Measurements from ENCODE around the gene BTBD9. TPM values are rescaled to one million over a fixed set of nuclear protein-coding genes. Genes with fewer than 3 reads are reported as not detected.

BTBD9 gene
- total RNA-seq, 5 donors from 2014 or later (not counting 1 experiment from before 2014, with no cell fraction given): 29.3 to 67.7 (median 38.1) TPM

DNA sequence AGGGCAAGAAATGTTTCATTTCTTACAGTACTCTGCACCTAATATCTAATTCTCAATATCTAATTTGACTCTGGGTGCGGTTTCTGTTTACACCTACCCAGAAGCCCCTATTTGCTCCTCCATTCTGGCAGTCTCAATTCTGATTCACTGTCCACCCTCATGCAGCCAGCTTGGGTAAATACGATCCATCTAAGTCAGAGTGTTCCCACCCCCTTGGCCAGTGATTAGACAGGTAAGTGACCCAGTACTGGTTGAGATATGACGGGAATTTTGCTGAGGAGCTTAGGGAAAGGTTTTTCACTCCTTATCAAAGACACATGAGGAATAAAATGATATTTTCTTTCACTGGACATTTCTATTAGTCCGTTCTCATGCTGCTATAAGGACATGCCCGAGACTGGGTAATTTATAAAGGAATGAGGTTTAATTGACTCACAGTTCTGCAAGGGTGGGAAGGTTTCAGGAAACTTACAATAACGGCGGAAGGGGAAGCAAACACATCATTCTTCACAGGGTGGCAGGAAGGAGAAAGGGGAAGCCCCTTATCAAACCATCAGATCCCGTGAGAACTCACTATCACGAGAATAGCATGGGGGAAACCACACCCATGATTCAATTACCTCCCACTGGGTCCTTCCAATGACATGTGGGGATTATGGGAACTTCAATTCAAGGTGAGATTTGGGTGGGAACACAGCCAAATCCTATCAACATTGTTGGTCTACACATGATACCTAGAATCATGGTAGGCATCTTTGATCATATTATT lies 33.9 kb upstream of the BTBD9 start:
- peak overlapping the region; percentile 4 to 22 for H3K27ac Mint-ChIP-seq
- WGBS (ENCODE audit: insufficient coverage): 60% methylated on average over 1 of the region's 9 CpGs
- no peaks in the 10 kb centered on the region for H3K9me3 Mint-ChIP-seq
- H3K36me3 ChIP-seq (ENCODE audit: control insufficient read depth in 2 of 2, extremely low read depth in 1 of 2, insufficient read depth in 1 of 2, low read length in 1 of 2): peaks cover 3 to 23% of the 10 kb centered on the region in 2 donors
- DNase-seq: peak in 1 of 35 experiments; percentile 19
- peaks cover 15 to 34% (median 18%) of the 10 kb centered on the region in 3 donors for H3K4me1 Mint-ChIP-seq
- H3K27ac ChIP-seq (ENCODE audit: low read length): no peak overlapping the region
- no peaks in the 10 kb centered on the region for H3K27me3 ChIP-seq (replicated peaks in 1 of 2; ENCODE audit: control insufficient read depth in 2 of 2, extremely low read depth in 1 of 2, insufficient read depth in 2 of 2, low read length in 1 of 2)
- no peak overlapping the region for H3K4me3 Mint-ChIP-seq
- H3K4me1 ChIP-seq (ENCODE audit: control insufficient read depth in 1 of 2, extremely low read depth in 1 of 2, insufficient read depth in 2 of 2, low read length in 2 of 2): peaks cover 0 to 2% of the 10 kb centered on the region in 2 experiments
- H3K36me3 Mint-ChIP-seq: peaks cover 36% of the 10 kb centered on the region
- CTCF ChIA-PET: no interaction called here
- peak in 3 of 4 experiments; percentile 24 to 50 (median 43) for ATAC-seq (replicated peaks in 1 of 4)
- H3K27me3 Mint-ChIP-seq: no peaks in the 10 kb centered on the region
- no peaks in the 10 kb centered on the region for H3K9me3 ChIP-seq
- no peak overlapping the region for H3K4me3 ChIP-seq (ENCODE audit: control insufficient read depth in 1 of 2, extremely low read depth in 1 of 2, low read length in 1 of 2)
- POLR2A ChIA-PET: no interaction called here

DNA sequence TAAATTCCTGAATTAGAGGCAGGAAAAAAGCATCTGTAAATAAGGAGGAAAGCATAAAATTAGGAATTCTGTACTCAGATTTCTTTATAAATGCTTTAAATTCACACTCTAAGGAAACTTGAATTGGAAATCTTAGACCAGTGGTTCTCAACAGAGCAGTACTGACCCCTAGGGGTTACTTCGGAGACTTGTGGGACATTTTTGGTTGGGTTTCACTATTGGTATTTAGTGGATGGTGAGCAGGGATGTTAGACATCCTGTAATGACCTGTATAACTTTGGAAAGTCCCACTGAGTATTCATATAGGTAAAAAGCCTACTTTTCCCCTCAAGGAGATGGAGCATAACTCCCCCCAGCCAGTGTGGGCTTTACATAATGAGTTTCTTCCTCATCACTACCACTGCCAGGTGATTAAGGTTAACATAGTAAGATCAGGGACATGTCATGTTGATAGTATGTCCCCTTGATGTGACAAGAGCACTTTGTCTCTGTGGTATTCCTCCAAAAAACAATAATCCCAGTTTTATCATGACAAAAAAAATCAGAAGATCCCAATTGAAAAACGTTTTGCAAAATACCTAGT lies 32.2 kb upstream of the BTBD9 start:
- H3K4me1 ChIP-seq (ENCODE audit: control insufficient read depth in 1 of 2, extremely low read depth in 1 of 2, insufficient read depth in 2 of 2, low read length in 2 of 2): peaks cover 0 to 2% of the 10 kb centered on the region in 2 experiments
- no peaks in the 10 kb centered on the region for H3K9me3 ChIP-seq
- peaks cover 27% of the 10 kb centered on the region for H3K36me3 Mint-ChIP-seq
- ChIA-PET CTCF (no interaction called here), POLR2A (no interaction called here)
- DNase-seq: peak in 19 of 35 experiments; percentile 2 to 70 (median 10)
- no peak overlapping the region for H3K4me3 Mint-ChIP-seq
- H3K27me3 ChIP-seq (replicated peaks in 1 of 2; ENCODE audit: control insufficient read depth in 2 of 2, extremely low read depth in 1 of 2, insufficient read depth in 2 of 2, low read length in 1 of 2): no peaks in the 10 kb centered on the region
- peaks cover 15 to 28% (median 18%) of the 10 kb centered on the region in 3 donors for H3K4me1 Mint-ChIP-seq
- no peak overlapping the region for H3K27ac Mint-ChIP-seq
- H3K4me3 ChIP-seq (ENCODE audit: control insufficient read depth in 1 of 2, extremely low read depth in 1 of 2, low read length in 1 of 2): no peak overlapping the region
- H3K27me3 Mint-ChIP-seq: no peaks in the 10 kb centered on the region
- ATAC-seq (replicated peaks in 1 of 4): peak in 3 of 4 experiments; percentile 61 to 80 (median 69)
- no peaks in the 10 kb centered on the region for H3K9me3 Mint-ChIP-seq
- no peak overlapping the region for H3K27ac ChIP-seq (ENCODE audit: low read length)
- no CpG with 5 or more reads among the region's 2 CpGs for WGBS (ENCODE audit: insufficient coverage)
- peaks cover 3 to 10% of the 10 kb centered on the region in 2 donors for H3K36me3 ChIP-seq (ENCODE audit: control insufficient read depth in 2 of 2, extremely low read depth in 1 of 2, insufficient read depth in 1 of 2, low read length in 1 of 2)

DNA sequence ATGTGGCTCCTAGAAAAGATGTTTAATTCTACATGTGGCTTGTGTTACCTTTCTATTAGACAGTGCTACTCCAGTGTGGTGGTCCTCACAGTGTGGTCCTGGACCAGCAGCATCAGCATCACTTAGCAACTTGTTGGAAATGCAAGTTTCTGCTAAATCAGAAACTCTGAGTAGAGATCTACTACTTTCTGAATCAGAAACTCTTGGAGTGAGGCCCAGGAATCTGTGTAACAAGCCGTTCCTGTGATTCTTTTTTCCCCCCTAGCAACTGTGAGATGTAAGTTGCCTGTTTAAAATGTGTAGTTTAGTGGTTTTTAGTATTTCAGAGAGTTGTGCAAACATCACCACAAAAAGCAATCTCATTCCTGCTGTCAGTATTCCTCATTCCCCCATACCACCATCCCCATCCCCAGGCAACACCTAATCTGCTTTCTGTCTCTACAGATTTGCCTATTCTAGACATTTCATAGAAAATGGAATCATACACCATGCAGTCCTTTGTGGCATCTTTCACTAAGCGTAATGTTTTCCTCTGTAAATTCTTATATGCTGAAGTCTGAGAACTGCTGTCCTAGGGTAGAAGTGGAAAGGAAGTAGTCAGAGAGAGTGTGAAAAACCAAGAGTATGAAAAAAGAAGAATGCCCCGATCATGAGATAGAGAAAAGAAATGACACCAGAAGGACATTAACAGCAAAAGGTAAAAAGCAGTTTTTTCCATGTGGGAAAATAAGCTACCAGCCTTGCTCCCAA lies 18.9 kb upstream of the BTBD9 start:
- H3K36me3 ChIP-seq (ENCODE audit: control insufficient read depth in 2 of 2, extremely low read depth in 1 of 2, insufficient read depth in 1 of 2, low read length in 1 of 2): peaks cover 0 to 2% of the 10 kb centered on the region in 2 donors
- 69% methylated on average over 2 of the region's 3 CpGs for WGBS (ENCODE audit: insufficient coverage)
- CTCF ChIA-PET: no interaction called here
- no peaks in the 10 kb centered on the region for H3K27me3 ChIP-seq (replicated peaks in 1 of 2; ENCODE audit: control insufficient read depth in 2 of 2, extremely low read depth in 1 of 2, insufficient read depth in 2 of 2, low read length in 1 of 2)
- no peaks in the 10 kb centered on the region for H3K27me3 Mint-ChIP-seq
- POLR2A ChIA-PET: no interaction called here
- no peaks in the 10 kb centered on the region for H3K9me3 ChIP-seq
- H3K27ac ChIP-seq (ENCODE audit: low read length): no peak overlapping the region
- no peak overlapping the region for H3K27ac Mint-ChIP-seq
- no peak for ATAC-seq (replicated peaks in 1 of 4)
- no peaks in the 10 kb centered on the region for H3K9me3 Mint-ChIP-seq
- no peak overlapping the region for H3K4me3 Mint-ChIP-seq
- no peak for DNase-seq
- no peaks in the 10 kb centered on the region for H3K4me1 ChIP-seq (ENCODE audit: control insufficient read depth in 1 of 2, extremely low read depth in 1 of 2, insufficient read depth in 2 of 2, low read length in 2 of 2)
- no peak overlapping the region for H3K4me3 ChIP-seq (ENCODE audit: control insufficient read depth in 1 of 2, extremely low read depth in 1 of 2, low read length in 1 of 2)
- H3K36me3 Mint-ChIP-seq: peaks cover 33% of the 10 kb centered on the region
- H3K4me1 Mint-ChIP-seq: no peaks in the 10 kb centered on the region

- no peaks in the 10 kb centered on the region for H3K4me1 Mint-ChIP-seq
- H3K4me1 ChIP-seq (ENCODE audit: control insufficient read depth in 1 of 2, extremely low read depth in 1 of 2, insufficient read depth in 2 of 2, low read length in 2 of 2): no peaks in the 10 kb centered on the region
- no peaks in the 10 kb centered on the region for H3K9me3 Mint-ChIP-seq
- ChIA-PET POLR2A (no interaction called here), CTCF (no interaction called here)
- H3K27ac ChIP-seq (ENCODE audit: low read length): no peak overlapping the region
- H3K9me3 ChIP-seq: no peaks in the 10 kb centered on the region
- DNase-seq: no peak
- no CpG with 5 or more reads among the region's 1 CpG for WGBS (ENCODE audit: insufficient coverage)
- peaks cover 0 to 2% of the 10 kb centered on the region in 2 donors for H3K36me3 ChIP-seq (ENCODE audit: control insufficient read depth in 2 of 2, extremely low read depth in 1 of 2, insufficient read depth in 1 of 2, low read length in 1 of 2)
- H3K4me3 Mint-ChIP-seq: no peak overlapping the region
- no peak overlapping the region for H3K4me3 ChIP-seq (ENCODE audit: control insufficient read depth in 1 of 2, extremely low read depth in 1 of 2, low read length in 1 of 2)
- H3K27ac Mint-ChIP-seq: no peak overlapping the region
- H3K36me3 Mint-ChIP-seq: peaks cover 31% of the 10 kb centered on the region
- H3K27me3 ChIP-seq (replicated peaks in 1 of 2; ENCODE audit: control insufficient read depth in 2 of 2, extremely low read depth in 1 of 2, insufficient read depth in 2 of 2, low read length in 1 of 2): no peaks in the 10 kb centered on the region
- H3K27me3 Mint-ChIP-seq: no peaks in the 10 kb centered on the region
- no peak for ATAC-seq (replicated peaks in 1 of 4)
Measured at GRCh38 chr6:38656896-38657295, 17.2 kb upstream of the BTBD9 start.

- no peaks in the 10 kb centered on the region for H3K27me3 ChIP-seq (replicated peaks in 1 of 2; ENCODE audit: control insufficient read depth in 2 of 2, extremely low read depth in 1 of 2, insufficient read depth in 2 of 2, low read length in 1 of 2)
- no peak overlapping the region for H3K4me3 Mint-ChIP-seq
- no CpG with 5 or more reads among the region's 2 CpGs for WGBS (ENCODE audit: insufficient coverage)
- POLR2A ChIA-PET: no interaction called here
- no peaks in the 10 kb centered on the region for H3K4me1 Mint-ChIP-seq
- CTCF ChIA-PET: no interaction called here
- H3K4me1 ChIP-seq (ENCODE audit: control insufficient read depth in 1 of 2, extremely low read depth in 1 of 2, insufficient read depth in 2 of 2, low read length in 2 of 2): no peaks in the 10 kb centered on the region
- H3K9me3 Mint-ChIP-seq: peaks cover 0 to 4% (median 0%) of the 10 kb centered on the region in 3 donors
- no peak for ATAC-seq (replicated peaks in 1 of 4)
- no peak for DNase-seq
- H3K27me3 Mint-ChIP-seq: no peaks in the 10 kb centered on the region
- peaks cover 33% of the 10 kb centered on the region for H3K36me3 Mint-ChIP-seq
- H3K9me3 ChIP-seq: no peaks in the 10 kb centered on the region
- H3K4me3 ChIP-seq (ENCODE audit: control insufficient read depth in 1 of 2, extremely low read depth in 1 of 2, low read length in 1 of 2): no peak overlapping the region
- H3K27ac Mint-ChIP-seq: no peak overlapping the region
- H3K36me3 ChIP-seq (ENCODE audit: control insufficient read depth in 2 of 2, extremely low read depth in 1 of 2, insufficient read depth in 1 of 2, low read length in 1 of 2): peaks cover 0 to 2% of the 10 kb centered on the region in 2 donors
- no peak overlapping the region for H3K27ac ChIP-seq (ENCODE audit: low read length)
Measured at GRCh38 chr6:38654263-38654662, 14.5 kb upstream of the BTBD9 start.

- Mint-ChIP-seq H3K4me1 (no peaks in the 10 kb centered on the region), H3K4me3 (no peak overlapping the region), H3K27ac (no peak overlapping the region), H3K9me3 (peaks cover 0 to 4% (median 0%) of the 10 kb centered on the region in 3 donors), H3K36me3 (peaks cover 33% of the 10 kb centered on the region), H3K27me3 (no peaks in the 10 kb centered on the region)
- H3K36me3 ChIP-seq (ENCODE audit: control insufficient read depth in 2 of 2, extremely low read depth in 1 of 2, insufficient read depth in 1 of 2, low read length in 1 of 2): no peaks in the 10 kb centered on the region
- H3K9me3 ChIP-seq: no peaks in the 10 kb centered on the region
- DNase-seq: no peak
- ChIA-PET CTCF (no interaction called here), POLR2A (no interaction called here)
- no peaks in the 10 kb centered on the region for H3K27me3 ChIP-seq (replicated peaks in 1 of 2; ENCODE audit: control insufficient read depth in 2 of 2, extremely low read depth in 1 of 2, insufficient read depth in 2 of 2, low read length in 1 of 2)
- ATAC-seq (replicated peaks in 1 of 4): no peak
- H3K4me3 ChIP-seq (ENCODE audit: control insufficient read depth in 1 of 2, extremely low read depth in 1 of 2, low read length in 1 of 2): no peak overlapping the region
- H3K4me1 ChIP-seq (ENCODE audit: control insufficient read depth in 1 of 2, extremely low read depth in 1 of 2, insufficient read depth in 2 of 2, low read length in 2 of 2): no peaks in the 10 kb centered on the region
- H3K27ac ChIP-seq (ENCODE audit: low read length): no peak overlapping the region
- WGBS (ENCODE audit: insufficient coverage): no CpG with 5 or more reads among the region's 2 CpGs
Measured at GRCh38 chr6:38651121-38651784, 11.5 kb upstream of the BTBD9 start.

Data from T-cell (primary cell).